GM19438 (cell line): Measurements from ENCODE around the gene FOXO6.
A peak's percentile ranks its signal among the peaks of the same experiment; 100 is the strongest.

Source experiments
- ATAC-seq: cut with Tn5 transposase; IDR thresholded peaks from one replicate; pipeline ENCODE4 v1.9.1; 2021; ENCODE audit warnings: low read depth; ENCODE audit not compliant: unreplicated experiment

The FOXO6 gene

DNA sequence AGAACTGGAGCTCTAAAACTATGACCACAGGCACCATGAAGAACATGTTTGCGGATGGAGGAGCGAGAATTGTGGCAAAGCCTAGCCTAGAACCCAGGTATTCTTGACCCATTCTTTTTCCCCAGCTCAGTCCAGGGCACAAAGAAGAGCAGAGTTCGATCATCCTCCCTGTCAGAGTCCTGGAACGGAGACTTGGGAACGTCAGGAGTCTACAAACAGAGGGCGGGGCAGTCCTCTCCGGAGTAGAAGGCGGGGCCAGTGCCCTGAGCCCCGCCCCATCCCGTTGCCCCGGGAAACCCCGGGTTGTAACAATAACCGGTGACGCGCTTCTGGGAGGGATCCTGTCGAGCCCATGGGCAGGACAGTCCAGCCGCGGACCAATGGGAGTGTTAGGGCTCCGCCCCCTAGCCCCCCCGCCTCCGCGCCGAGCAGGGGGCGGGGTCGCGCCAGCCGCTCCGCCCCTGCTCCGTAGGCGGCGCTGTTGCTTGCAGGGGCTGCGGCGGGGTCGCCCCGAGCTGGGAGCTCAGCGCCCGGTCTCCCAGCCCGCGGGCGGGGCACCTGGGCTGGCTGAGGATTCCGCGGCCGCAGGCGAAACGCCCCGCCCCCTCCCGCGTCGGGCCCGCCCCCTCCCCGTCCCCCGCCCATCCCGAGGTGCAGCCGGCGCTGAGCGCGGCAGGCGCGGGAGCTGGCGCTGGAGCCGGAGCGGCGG is at the start of gene FOXO6:
TSS of gene FOXO6 (plus strand) at position 649 of the 709 bp plus-strand sequence.
- ATAC-seq: peak; percentile 90

DNA sequence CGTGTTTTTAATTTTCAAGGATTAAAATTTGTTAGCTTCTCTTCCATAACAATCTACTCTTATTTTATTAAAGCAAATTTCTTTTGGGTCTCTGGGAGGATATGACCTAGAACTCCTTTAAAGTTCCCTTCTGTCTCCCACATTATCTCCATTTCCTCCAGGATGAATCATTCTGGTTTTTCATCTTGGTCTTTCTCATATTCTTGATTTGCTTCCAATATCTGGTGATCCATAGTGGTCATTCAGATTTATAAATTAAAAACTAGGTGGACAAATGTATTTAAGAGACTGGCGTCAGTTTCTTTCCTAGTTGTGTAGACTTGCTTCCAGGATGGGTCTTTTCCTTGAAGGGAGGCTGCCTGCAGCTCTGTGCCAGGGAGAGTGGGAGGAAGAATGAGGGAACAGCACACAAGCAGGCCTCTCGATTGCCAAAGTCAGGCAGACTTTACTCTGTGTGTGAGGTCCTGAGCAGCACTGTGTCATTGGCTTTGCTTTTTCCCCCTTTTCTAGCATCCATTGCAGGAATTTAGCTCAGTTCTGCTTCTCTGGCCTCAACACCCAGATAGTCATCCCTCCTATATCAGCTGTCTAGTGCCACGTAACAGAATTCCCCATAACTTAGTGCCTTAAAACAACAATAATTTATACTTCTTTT is 48.1 kb upstream of the FOXO6 start:
- no peak for ATAC-seq

DNA sequence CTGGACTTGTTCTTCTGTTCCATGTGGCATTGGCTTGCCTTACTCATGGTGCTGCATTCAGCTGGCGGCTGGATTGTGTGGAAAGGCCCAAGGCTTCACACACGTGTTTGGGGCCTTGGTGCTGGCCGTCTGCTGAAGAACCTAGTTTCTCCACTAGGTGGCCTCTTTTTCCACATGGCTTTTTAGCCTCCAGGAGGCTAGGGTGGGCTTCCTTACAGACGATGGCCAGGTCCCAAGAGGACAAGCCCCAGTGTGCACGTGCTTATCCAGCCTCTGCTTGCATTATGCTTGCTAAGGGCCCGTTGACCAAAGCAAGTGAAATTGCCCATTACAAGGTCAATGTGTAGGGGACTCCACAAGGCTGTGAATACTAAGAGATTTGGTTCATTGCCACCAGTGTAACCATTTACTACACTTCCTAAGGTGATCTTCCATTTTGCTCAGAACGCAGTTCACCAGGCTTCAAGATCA is 47.5 kb upstream of the FOXO6 start:
- no peak for ATAC-seq

DNA sequence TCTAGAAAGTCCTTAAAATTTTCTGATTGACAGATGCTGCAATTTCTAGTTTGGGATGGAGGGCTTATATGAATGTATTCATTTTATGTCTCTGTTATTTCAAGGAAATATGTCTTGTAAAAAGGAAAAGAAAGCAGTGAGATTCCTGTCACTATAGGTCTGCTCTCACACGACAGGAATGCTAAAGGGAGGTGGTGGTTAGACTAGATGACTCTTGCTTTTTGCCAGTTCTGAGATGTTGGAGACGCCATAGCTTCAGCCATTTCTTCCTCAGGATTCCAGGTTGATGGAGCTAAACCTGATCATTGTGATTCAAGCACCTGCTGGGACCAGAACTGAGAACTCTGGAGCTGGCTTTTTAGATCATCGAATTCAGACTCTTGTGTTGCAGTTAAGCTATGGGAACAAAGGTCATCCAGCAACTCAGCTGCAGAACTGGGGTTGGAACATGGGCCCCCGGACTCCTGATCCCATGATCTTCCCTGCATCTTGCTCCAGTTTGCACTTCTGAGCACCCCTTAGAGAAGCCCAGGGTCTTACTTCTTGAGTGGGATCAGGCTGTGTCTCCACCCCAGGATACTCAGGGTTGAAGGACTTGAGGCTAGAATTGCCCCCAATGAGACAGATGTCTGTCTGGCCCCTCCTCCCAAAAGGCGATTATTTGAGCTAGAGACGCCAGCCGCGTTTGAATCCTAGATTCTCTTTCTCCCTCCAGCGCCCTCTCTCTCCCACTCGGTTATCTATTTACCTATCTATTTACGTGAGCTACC is 46.7 kb upstream of the FOXO6 start:
- ATAC-seq: no peak

DNA sequence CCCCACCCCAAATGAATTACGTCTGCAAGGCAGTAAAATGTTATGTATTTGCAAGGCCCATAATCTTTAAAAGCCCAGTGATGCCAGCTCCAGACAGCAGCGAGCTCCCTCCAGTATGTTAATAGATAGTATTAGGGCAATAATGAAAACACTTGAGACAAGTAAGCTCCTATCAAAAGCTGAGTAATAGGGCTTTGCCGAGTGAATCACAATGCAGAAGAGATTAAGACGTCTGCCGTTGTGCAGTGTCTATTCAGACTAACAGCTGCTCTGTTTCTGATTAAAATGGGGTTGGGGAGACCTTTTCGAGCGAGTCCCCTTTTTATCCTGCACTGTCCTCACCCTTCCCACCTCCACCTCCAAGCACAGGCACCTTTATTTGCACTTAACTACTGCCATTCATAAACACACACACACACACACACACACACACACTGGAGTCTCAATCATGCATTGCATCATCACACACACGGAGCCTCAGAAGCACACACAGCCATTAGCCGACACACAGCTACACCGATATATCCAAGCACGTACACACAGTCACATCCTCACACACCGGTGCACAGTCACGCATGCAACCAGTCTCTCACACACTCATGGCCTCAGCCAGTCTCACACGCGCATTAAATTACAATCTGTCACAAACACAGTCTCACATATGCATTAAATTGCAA is 46.0 kb upstream of the FOXO6 start:
- no peak for ATAC-seq

DNA sequence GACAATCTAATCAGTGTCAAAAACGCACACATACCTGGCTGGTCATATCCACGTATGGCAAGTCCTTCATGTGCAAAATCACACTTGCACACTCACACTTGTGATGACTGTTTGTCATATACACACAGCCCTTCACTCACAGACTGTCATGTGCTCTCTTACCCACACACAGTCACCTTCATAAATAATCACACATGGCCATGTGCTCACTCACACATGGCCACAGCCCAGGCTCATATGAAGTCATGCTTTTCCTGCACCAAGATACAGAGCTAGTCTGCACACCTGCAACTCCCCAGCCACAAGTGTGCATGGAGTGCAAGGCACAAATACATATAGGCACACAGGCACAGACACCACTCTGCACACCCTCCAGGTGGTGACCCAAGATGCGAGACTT is 45.4 kb upstream of the FOXO6 start:
- no peak for ATAC-seq

DNA sequence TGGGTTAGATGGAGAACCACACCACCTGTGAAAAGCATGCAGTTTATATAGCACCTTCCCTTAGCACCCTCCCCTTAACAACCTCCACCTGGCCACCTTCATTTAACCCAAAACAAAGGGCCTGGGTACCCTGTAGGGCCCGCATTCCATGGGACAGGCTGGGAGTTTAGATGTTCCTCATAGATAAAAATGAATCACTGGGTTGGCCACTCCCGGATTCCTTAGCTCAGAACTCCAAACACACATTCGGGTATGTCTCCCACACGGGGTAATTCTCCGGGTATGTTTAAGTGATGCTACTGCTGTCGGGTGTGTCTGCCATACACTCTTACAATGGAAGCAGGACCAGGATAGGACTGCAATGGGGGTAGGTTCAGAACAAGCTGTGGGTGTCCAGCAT is 43.9 kb upstream of the FOXO6 start:
- no peak for ATAC-seq

DNA sequence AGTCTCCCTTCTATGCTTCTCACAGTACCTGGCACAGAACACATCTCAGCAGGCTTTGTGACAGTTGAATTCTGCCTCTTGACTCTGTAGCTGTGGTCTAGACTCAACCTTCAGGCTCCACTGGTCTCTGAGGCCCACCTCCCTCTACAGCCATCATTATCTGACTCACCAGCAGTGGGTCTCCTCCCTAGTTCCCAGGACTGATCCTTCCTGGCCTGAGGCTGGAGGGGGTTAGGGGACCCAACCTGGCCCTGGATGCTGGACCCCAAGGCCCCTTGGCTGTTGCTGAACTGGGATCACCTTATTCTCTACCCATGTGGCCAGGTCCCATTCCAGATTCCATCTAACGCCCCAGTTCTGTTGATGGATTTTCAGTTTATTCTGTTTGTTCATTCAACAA is 43.1 kb upstream of the FOXO6 start:
- no peak for ATAC-seq

DNA sequence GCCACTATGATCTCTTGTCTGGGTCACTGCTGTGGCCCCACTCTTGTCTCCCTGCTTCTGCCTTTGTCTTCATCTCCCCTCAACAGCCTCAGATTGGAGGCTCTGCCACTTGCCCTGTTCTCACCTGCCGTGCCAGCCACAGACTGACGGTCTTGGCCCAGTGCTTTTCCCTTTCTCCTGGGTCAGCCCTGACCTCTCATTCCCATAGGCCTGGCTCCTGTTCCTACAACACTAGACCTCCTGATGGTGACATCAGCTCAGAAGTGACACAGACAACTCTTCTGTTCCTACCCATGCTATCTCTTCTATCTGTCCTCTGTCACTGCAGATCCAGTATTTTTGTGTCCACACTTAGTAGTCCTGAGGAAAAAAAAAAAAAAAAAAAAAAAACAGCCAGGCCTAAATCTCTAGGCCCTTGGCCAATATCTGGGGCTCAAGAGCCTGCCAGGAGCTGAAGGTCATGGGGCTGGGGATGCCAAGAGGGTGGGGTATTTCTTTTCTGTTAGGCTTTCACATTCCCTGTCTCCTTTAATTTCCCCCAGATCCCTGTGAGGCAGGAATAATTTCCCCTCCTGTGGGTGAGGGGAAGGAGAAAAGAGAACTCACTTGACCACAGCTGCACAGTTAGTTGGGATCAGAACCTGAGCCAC is 42.0 kb upstream of the FOXO6 start:
- ATAC-seq: no peak

DNA sequence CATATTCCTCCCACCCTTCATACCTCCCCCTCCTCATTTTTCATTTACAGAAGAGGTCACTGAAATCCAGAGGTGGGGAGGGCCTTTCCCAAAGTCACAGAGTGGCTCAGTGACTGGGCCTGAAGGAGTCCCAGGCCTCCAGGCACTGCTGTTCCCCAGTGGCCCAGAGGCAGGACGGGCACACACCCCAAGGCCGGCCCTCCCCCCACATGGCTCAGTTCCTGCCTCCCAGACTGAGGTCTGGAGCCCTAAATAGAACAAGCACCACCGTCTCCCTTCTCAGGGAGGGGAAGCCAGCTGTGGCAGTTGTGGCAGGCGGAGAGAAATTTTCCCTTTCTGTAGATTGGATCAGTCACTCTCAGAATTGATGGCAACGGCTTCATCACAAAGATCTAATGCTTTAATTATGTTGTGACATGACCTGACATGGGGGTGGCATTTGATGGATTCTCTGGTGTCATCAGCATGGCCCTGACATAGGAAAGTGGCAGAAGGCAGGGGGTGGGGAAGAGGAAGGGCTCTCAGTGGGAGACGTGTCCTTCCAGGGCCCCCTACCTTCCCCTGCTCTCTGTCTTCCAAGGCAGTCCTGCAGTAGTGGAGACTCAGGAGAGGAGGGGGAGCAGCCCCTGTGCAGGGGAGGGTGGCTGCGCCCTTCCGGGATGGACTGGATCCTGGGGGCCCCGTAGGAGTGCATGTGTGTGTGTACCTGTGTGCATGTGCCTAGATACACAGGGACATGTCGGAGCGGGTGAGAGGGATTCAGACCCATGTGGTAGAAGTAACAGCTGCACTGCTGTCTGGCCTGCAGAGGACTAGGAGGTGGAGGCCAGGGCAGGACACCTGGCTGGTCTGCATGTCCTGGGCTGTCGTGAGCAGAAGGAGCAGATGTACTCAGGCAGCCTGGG is 41.2 kb upstream of the FOXO6 start:
- no peak for ATAC-seq

DNA sequence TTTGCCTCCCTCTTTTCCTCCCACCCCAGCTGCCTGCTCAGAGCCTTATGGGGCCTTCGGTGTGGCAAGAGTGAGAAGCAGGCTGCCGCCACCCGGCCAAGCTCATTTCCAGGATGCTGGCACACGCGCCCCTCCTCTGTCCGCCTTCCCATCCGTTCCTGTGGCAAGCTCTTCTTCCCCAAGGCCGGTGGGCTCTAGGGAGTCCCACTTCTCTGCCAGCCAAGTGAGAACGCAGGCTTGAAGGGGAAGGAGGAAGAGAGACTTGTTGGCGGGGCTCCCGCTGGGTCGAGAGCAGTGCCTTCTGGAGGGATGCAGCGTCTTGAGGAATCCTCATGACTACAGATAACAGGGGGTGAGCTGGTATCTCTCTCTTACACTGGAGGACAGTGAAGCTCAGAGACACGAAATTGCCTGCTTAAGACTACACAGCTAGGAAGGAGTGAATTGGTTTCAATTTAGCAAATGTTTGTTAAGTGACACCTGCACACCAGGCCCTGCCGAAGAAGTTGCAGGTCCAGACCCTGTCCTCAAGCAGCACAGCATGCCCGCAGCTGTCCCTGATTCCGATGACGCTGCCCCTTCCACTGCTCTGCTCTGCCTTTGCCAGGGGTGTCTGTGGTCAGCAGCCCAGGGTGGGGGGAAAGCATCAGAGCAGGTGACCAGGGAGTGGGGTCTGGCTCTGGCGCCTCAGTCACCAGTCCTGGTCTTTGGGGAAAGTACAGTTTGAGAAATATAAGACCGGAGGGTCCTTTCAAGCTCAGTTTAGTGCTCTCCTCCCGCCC is 40.1 kb upstream of the FOXO6 start:
- no peak for ATAC-seq

DNA sequence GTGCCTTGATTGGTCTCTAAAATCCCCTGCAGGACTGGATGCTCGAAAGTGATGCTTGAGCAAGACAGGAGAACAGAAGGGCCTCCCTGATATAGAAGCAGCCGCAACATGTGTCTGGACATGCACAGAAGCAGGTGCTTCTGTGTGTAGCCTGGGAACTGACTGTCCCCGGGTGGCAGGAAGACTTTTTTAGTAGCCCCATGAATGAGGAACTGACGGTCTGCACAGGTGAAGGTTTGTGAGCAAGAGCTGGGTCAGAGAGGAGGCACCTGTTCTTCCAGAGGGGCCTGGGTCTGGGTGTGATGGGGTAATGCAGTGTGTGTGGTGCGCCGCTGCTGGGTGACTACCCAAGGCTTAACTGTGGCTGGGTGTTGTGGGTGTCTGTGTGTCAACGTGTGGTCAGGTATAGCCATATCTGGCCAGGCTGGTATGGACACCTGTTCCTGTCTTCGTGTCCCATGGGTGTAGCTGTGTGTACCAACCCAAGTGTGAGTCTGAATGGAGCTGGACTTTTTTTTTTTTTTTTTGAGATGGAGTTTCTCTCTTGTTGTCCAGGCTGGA is 39.1 kb upstream of the FOXO6 start:
- no peak for ATAC-seq

DNA sequence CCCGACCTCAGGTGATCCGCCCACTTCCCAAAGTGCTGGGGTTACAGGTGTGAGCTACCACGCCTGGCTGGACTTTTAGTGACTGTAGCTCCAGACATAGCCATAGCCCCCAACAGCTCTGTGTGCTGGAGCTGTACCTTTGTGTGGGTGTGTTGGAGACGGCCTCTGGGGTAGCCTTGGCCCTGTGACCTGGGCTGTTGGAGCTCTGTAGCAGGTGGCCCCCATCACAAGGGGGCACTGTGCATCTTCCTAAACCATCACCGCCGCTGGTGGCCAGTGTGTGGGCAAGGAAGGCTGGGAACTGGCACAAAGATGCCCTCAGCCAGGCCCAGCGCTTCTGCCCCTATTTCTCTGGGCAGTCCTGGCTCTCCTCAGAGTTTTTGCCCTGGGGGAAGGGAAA is 38.4 kb upstream of the FOXO6 start:
- ATAC-seq: no peak

DNA sequence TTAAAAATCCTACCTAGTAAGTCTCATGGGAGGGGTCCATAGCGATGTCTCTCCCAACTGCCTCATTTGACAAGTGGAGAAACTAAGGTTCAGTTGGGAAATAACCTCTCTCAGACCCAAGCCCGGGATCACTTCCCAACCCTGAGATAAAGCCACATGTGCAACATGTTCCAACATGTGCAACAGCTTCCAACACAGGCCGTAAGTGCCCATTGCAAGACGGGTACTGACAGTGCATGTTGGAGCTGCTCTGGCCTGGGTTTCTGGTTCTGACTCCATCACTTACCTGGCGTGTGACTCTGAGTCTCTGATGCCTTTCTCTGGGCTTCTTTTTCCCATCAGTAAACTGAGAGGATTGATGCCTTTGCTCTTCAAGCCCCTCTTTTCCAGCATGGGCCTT is 38.0 kb upstream of the FOXO6 start:
- no peak for ATAC-seq

DNA sequence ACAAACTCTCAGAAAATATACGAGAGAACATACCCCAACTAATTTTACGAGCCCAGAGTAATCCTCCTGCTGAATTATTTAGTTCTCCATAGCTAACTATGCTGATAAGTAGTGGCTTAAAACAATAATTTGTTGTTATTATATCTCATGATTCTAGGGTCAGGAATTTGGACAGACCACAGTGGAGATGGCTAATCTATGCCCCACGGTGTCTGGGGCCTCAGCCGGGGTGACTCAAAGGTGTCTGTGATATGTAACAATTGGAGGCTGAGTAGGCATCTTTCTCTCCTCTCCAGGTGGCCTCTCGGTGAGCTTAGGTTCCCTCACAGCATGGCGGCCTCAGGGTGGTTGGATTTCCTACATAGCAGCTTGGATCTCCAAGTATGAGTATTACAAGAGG is 35.4 kb upstream of the FOXO6 start:
- no peak for ATAC-seq

DNA sequence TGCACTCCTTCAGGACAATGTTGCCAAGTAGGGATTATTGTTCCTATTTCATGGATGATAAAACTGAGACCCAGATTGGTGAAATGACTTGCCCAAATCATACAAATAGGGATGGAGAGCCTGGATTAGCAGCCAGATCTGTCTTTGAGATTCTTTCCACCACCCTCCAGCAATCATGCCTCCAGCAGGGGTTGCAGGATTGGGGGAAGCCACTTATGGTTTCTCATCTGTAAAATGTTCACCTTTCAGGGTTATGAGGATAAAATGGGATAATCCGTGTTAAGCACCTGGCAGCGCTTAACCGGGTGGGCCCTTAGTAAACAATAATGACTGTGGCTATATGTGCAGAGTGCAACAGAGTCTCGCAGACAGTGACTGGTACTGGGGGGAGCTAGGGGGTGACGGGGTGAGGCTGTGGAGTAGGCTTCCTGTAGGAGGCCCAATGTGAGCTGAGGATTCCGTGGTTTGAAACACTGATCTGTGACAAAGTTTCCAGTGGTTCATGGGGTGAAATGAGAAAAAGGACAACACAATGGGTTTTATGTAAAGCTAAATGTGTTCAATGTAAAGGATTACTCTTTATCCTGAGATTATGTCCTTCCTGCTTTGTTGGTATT is 33.7 kb upstream of the FOXO6 start:
- no peak for ATAC-seq

DNA sequence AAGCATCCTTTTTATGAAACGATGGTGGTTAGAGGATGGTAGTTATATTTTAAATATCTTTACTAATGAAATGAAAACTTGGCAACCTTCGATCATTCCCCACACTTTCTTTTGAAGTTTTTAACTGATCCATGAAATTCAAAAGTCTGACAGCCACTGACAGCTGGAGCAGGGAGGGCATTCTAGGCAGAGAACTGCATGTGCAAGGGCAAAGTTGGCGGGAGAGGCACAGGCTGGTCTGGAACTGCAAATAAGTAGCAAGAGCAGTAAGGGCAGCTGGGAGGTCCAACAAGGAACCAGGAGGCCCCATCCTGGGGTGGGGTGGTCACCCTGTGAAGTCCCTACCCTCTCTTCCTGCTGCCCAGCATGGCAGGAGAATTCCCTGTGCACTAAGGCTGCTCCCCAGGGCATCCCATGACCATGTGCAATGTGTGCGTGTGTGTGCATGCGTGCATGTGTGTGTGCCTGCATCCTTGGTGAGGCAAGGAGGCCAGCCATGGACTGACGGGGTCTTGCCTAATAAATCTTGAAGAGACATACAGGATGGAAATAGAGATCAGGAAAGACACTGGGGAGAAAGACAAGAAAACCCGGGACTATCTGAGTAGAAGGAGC is 33.1 kb upstream of the FOXO6 start:
- ATAC-seq: no peak
